GM10248 (cell line): ENCODE measurements around the gene CD4.
A peak's percentile ranks its signal among the peaks of the same experiment; 100 is the strongest.
"Not testable (repeated sequence)": the region's sequence is repeated elsewhere in the genome, so short reads cannot be mapped to it uniquely, and the experiment has no call there.

Source experiments
- CTCF ChIA-PET: fragments of 300-600 bp; sonication (Branson Sonifier 250); formaldehyde crosslinking; extraction: SDS; loops from one replicate; lab custom pipeline; 2021; ENCODE audit warnings: antibody characterized with exemption; lab: Yijun Ruan, JAX
- POLR2A ChIA-PET: fragments of 350-650 bp; sonication (Branson Sonifier 250); formaldehyde crosslinking; extraction: SDS; loops from one replicate; lab custom pipeline; 2020; ENCODE audit warnings: antibody characterized with exemption; lab: Yijun Ruan, JAX
- DNase-seq: peaks from one replicate; pipeline ENCODE4 v3.0.0; 2012; ENCODE audit errors: extremely low spot score
- TF ChIP-seq, protein P1 (sequence below): IDR thresholded peaks from 2 replicates; pipeline ENCODE4 v1.5.1; 2012; ENCODE audit warnings: mild to moderate bottlenecking, low read depth; ENCODE audit errors: extremely low read depth, missing control alignments, control extremely low read depth

Gene CD4

DNA sequence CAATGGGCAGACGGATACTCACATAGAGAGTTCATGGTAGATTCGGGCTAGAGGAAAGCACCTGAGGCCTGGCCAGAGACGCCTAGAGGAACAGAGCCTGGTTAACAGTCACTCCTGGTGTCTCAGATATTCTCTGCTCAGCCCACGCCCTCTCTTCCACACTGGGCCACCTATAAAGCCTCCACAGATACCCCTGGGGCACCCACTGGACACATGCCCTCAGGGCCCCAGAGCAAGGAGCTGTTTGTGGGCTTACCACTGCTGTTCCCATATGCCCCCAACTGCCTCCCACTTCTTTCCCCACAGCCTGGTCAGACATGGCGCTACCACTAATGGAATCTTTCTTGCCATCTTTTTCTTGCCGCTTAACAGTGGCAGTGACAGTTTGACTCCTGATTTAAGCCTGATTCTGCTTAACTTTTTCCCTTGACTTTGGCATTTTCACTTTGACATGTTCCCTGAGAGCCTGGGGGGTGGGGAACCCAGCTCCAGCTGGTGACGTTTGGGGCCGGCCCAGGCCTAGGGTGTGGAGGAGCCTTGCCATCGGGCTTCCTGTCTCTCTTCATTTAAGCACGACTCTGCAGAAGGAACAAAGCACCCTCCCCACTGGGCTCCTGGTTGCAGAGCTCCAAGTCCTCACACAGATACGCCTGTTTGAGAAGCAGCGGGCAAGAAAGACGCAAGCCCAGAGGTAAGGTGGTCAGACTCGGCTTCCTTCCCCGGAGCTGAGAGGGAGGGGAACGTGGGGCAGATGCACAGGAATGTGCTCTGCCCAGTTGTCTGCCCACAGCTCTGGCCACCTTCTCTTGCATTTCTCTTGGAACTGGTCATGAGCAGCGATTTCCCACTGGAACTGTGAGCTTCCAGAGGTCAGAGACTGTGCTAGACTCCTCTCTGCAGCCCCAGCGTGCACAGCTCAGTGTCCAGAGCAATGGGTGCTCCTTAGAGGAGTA is at the start of gene CD4:
TSS of gene CD4 (plus strand) at position 557 of the 953 bp plus-strand sequence. CDS start 10,611 bp downstream, outside the sequence.
- DNase-seq, result no peak
- ChIA-PET POLR2A (interaction anchor here (0.7 kb wide), 1 partner anchor 255 kb away, joined by 3 read pairs; the partner anchor contains the start of gene GAPDH), CTCF (interaction anchor here (0.9 to 4.5 kb wide), 7 partner anchors 10 to 45 kb away, joined by 3 to 33 read pairs (median 4); partner anchors contain the start of genes MLF2 and PTMS)
- TF ChIP-seq, protein P1, sequence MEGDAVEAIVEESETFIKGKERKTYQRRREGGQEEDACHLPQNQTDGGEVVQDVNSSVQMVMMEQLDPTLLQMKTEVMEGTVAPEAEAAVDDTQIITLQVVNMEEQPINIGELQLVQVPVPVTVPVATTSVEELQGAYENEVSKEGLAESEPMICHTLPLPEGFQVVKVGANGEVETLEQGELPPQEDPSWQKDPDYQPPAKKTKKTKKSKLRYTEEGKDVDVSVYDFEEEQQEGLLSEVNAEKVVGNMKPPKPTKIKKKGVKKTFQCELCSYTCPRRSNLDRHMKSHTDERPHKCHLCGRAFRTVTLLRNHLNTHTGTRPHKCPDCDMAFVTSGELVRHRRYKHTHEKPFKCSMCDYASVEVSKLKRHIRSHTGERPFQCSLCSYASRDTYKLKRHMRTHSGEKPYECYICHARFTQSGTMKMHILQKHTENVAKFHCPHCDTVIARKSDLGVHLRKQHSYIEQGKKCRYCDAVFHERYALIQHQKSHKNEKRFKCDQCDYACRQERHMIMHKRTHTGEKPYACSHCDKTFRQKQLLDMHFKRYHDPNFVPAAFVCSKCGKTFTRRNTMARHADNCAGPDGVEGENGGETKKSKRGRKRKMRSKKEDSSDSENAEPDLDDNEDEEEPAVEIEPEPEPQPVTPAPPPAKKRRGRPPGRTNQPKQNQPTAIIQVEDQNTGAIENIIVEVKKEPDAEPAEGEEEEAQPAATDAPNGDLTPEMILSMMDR, result no peak

DNA sequence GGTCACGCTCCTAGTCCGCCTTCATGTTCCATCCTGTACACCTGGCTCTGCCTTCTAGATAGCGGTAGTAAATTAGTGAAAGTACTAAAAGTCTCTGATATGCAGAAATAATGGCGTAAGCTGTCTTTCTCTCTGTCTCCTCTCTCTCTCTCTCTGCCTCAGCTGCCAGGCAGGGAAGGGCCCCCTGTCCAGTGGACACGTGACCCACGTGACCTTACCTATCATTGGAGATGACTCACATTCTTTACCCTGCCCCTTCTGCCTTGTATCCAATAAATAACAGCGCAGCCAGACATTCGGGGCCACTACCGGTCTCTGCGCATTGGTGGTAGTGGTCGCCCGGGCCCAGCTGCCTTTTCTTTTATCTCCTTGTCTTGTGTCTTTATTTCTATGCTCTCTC is 47.2 kb upstream of the CD4 start:
- POLR2A ChIA-PET, DNase-seq: not testable (repeated sequence)
- CTCF ChIA-PET, result interaction anchor here (1.4 to 3.6 kb wide), 2 partner anchors 11 to 36 kb away, joined by 4 to 32 read pairs; partner anchors contain the start of gene MLF2

DNA sequence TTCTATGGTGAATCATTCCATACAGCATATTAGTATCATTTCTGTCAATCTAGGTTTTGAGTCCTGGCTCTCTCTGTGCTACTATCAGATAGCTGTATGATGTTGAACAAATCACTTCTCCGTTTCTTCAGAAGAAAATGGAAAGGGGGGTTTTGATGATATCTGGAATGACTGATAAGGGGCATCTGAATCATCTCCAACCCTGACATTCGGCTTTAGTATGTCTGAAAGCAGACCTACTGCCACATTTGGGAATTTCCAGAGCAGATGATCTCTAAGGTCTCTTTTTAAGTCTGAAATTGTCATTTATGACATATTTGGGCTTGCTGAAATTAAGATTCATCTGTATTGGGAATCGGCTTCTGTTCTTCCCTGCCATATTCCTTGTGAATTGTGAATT is 46.5 kb upstream of the CD4 start:
- ChIA-PET CTCF (interaction anchor here (1.4 to 3.6 kb wide), 2 partner anchors 10 to 36 kb away, joined by 4 to 32 read pairs; partner anchors contain the start of gene MLF2), POLR2A (no interaction called here)
- TF ChIP-seq, protein P1, result no peak
- no peak for DNase-seq

DNA sequence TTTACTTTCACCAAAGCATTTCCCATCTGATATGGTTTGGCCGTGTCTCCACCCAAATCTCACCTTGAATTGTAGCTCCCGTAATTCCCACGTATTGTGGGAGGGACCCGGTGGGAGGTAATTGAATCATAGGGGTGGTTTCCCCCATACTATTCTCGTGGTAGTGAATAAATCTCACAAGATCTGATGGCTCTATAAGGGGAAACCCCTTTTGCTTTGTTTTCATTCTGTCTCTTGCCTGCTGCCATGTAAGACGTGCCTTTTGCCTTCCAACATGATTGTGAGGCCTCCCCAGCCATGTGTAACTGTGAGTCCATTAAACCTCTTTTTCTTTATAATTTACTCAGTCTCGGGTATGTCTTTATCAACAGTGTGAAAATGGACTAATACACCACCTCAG is 46.0 kb upstream of the CD4 start:
- DNase-seq, POLR2A ChIA-PET: not testable (repeated sequence)
- CTCF ChIA-PET, result interaction anchor here (1.4 to 3.6 kb wide), 2 partner anchors 10 to 35 kb away, joined by 4 to 32 read pairs; partner anchors contain the start of gene MLF2

DNA sequence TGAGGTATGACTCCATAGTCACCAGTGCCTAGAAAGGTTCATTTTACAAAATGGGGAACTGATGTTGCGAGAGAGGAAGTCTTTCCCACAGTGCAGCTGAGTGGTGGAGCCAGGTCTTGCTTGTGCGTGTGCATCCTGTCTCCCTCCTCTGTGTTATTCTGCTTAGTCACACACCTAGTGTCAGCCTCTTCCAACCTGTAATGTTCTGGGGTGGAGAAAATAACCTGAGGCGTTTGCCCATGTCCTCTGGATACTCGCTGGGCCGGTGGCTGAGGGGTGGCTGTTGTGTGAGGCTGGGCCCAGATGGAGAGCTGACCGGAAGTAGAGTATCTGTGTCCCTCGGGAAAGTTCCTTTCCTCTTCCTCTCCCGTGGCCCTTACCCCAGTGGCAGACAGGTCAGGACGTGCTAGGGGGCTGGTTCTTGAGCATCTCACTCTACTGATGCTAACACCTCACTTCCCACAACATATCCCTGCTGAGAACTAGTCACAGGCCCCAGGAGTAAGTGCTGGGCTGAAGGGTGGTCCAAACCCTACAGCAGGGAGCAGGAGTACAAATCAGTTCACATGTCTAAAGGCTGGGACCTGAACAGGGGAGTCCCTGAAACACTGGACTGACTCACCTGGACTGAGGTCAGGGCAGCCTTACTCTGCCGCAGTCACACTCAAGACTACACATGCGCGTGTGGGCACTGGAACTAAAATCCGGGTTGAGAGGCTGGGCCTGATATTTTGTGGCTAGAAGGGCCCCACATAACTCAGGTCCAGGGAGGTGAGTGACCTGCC is 43.4 kb upstream of the CD4 start:
- POLR2A ChIA-PET, result interaction anchor here (1.0 to 1.2 kb wide), 2 partner anchors 23 to 121 kb away, joined by 3 to 8 read pairs; partner anchors contain the start of gene TPI1
- DNase-seq, result peak; percentile 50
- TF ChIP-seq, protein P1, result no peak
- CTCF ChIA-PET, result interaction anchor here (0.9 to 3.6 kb wide), 5 partner anchors 7 to 32 kb away, joined by 3 to 32 read pairs (median 7); partner anchors contain the start of genes MLF2 and PTMS

DNA sequence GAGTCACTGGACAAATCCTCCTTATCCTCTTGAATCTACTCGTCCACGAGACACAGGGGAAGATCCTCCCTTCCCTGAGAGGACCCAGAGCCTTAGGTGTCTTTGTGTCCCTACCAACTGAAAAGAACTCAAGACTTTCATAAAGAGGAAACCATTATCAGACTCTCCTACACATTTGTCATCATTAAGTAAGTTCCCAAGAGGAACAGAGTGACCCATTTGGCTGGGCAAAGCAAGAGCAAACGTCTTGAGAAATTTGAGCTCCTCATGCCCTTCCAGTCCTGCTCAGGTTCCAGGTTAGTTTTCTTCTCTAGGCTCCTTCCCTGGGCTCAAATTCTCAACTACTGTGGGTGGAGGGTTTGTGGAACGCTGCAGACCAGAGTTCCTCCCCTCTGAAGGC is 42.1 kb upstream of the CD4 start:
- ChIA-PET POLR2A (interaction anchor here (1.0 kb wide), 1 partner anchor 24 kb away, joined by 3 read pairs; no protein-coding TSS in a partner anchor), CTCF (no interaction called here)
- TF ChIP-seq, protein P1, result no peak
- no peak for DNase-seq

DNA sequence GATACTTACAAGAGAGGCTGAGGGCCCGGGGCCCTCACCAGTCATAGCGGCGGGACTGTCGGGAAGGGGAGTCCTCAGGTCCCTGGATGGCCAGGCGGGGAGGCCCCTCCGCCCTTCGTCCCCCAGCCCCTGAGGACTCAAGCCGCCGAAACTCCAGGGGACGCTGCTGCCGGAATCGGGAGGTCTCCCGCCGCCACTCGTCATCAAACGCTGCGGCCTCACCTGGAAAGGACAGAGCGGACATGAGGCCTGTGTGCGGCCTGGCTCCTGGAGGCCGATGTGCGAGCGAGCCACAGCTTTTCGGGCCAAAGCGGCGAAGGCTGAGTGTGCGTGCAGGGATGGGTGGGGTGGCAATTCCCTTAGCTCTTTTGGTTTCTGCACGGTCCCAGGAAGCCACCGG is 40.6 kb upstream of the CD4 start:
- POLR2A ChIA-PET, result no interaction called here
- TF ChIP-seq, protein P1, result no peak
- CTCF ChIA-PET, result interaction anchor here (1.3 kb wide), 1 partner anchor 18 kb away, joined by 5 read pairs; no protein-coding TSS in a partner anchor
- no peak for DNase-seq
